GM18951 (cell line): ENCODE data around the gene ANKRD18B.
"Not testable (repeated sequence)": the region's sequence is repeated elsewhere in the genome, so short reads cannot be mapped to it uniquely, and the experiment has no call there.

Source experiments
- POLR2A ChIP-seq: IDR thresholded peaks from 4 replicates; pipeline ENCODE4 v1.6.1; 2011; ENCODE audit warnings: mild to moderate bottlenecking; ENCODE audit not compliant: insufficient read length, insufficient read depth; ENCODE audit errors: extremely low read depth
- in situ Hi-C: fragments of 300-500 bp; cut with MboI; formaldehyde crosslinking; loops from one replicate; pipeline ENCODE4 v1.12.0; 2022; ENCODE audit warnings: low sequenced_read_pairs, mixed read lengths, inconsistent platforms; ENCODE audit not compliant: unreplicated experiment

The ANKRD18B gene

GRCh38 chr9:33523397-33524305 lies at the start of gene ANKRD18B:
Gene ANKRD18B, plus strand, starts transcription at chr9:33524251. Its CDS starts 239 bp downstream, at chr9:33524490.
- in situ Hi-C loops, result not testable (repeated sequence)

DNA sequence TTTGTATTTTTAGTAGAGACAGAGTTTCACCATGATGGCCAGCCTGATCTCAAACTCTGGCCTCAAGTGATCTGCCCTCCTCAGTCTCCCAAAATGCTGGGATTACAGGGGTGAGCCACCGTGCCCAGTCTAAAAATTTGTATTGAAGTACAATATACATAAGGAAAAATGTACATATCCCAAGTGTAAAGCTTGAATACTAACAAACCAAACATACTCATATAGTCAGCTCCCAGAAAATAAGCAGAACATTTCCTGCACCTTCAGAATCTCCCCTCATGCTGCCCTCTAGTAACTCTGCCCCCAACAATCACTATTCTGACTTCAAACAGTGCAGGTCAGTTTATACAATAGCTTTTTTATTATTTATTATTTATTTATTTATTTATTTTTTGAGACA lies 48.7 kb upstream of the ANKRD18B start:
- in situ Hi-C loops, result no loop called here
- TF ChIP-seq POLR2A, result no peak

DNA sequence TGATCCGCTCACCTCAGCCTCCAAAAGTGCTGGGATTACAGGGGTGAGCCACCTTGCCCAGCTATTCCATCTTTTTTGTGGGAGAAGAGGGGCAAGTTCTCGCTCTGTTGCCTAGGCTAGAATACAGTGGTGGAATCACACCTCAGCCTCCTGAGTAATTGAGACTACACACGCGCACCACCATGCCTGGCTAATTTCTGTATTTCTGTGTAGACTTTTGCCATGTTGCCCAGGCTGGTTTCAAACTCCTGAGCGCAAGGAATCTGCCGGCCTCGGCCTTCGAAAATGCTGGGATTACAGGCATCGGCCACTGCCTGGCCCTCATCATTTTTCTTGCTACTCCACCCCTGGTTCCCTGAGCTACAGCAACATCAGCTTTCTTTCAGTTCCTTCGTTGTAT lies 47.5 kb upstream of the ANKRD18B start:
- in situ Hi-C loops, result no loop called here
- no peak for TF ChIP-seq POLR2A

- TF ChIP-seq POLR2A, result no peak
- in situ Hi-C loops, result no loop called here
Observed at GRCh38 chr9:33480106-33480505, 43.9 kb upstream of the ANKRD18B start.

DNA sequence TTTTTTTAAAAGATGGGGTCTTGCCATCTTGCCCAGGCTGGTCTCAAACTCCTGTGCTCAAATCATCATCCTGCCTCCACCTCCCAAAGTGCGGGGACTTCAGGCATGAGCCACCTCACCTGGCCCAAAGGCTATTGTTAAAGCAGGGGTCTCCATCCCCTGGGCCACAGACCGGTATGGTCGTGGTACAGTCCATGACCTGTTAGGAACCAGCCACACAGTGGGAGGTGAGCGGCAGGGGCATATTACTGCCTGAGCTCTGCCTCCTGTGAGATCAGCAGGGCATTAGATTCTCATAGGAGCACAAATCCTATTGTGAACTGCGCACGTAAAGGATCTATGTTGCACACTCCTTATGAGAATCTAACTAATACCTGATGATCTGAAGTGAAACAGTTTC lies 43.1 kb upstream of the ANKRD18B start:
- TF ChIP-seq POLR2A, result no peak

GRCh38 chr9:33485312-33485711 lies 38.7 kb upstream of the ANKRD18B start:
- in situ Hi-C loops, result not testable (repeated sequence)

More for the DNA sequence above, 43.1 kb upstream of the ANKRD18B start:
- in situ Hi-C loops, result no loop called here

DNA sequence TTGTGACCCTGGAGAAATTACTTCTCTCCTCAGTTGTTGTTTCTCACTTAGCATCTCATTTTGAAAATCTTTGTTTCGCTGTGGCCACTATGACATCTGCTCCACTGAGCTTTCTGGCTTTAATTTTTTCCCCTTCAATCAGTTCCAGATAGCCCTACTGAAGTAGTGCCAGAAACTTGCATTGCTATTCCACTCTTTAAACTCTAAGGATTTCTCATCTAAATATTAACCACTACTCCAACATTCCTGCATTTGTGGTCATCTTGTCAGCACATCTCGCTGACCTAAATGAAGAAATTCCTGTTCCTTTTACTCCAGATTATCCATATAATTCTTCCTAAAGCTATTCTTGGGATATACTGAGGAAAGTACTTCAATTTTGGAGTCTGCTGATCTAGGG lies 35.0 kb upstream of the ANKRD18B start:
- no peak for TF ChIP-seq POLR2A
- in situ Hi-C loops, result no loop called here

DNA sequence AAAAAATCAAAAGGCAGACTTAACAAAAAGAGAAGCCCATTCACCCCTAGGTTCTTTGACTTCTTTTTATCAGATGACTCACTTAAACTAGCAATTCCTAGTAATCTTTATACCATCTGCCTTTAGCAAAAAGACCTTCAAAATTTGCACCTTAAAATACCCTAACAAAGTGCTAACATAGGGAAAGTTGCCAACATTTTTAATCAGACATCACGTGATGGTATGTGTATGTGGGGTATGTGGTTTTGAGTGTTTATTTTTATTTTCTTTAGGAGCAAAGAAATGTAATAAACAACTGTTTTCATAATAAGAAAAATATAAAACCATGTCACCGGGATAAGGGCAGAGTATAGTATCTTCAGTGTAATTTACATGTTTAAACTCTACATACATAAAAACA lies 30.2 kb upstream of the ANKRD18B start:
- in situ Hi-C loops, result not testable (repeated sequence)

- no peak for TF ChIP-seq POLR2A
- in situ Hi-C loops, result no loop called here
Observed at GRCh38 chr9:33498387-33498786, 25.7 kb upstream of the ANKRD18B start.

DNA sequence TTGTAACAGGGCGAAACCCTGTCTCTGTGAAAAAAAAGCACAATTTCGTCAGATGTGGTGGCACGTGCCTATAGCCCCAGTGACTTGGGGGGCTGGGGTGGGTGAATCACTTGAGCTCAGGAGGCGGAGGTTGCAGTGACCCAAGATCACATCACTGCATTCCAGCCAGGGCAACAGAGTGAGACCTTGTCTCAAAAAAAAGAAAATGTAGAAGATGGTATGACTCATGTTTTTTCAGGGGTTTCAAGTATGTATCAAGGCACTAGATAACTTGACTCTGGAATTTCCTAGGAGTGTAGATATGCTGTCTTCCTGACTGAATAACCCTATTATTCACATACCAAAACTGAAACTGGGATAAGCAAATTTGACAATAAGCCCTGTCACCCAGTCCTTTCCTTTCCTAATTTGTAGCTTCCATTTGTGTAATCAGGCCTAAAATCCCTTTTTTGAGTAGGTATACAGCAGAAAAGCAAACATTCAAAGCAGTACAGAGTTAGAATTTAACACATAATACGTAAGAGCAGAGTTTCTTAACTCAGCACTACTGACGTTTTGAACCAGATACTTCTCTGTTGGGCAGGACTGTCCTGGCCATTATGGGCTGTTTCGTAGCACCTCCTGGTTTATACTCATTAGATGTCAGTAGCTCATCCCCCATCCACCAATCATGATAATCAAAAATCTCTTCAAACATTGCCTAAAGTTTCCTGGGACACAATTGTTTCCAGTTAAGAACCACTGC lies 17.3 kb upstream of the ANKRD18B start:
- TF ChIP-seq POLR2A, result no peak
- in situ Hi-C loops, result no loop called here

- in situ Hi-C loops, result no loop called here
Observed at GRCh38 chr9:33510262-33511183, 13.5 kb upstream of the ANKRD18B start.

DNA sequence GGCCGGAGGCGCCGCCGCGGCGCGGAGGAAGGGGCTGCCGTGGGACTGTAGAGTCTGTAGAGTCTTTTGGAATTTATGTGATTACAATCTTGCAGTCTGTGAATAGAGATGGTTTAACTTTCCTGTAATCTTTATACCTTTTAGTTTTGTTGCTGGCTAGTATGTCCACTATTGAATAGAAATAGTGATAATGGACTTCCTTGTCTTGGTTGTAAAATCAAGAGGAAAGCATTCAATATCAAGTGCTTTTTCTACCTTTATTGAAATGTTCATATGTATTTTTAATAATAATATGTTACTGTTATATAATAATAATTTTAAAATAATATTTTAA lies 12.9 kb upstream of the ANKRD18B start:
- in situ Hi-C loops, result not testable (repeated sequence)

More at GRCh38 chr9:33510262-33511183, 13.5 kb upstream of the ANKRD18B start:
- TF ChIP-seq POLR2A, result no peak

DNA sequence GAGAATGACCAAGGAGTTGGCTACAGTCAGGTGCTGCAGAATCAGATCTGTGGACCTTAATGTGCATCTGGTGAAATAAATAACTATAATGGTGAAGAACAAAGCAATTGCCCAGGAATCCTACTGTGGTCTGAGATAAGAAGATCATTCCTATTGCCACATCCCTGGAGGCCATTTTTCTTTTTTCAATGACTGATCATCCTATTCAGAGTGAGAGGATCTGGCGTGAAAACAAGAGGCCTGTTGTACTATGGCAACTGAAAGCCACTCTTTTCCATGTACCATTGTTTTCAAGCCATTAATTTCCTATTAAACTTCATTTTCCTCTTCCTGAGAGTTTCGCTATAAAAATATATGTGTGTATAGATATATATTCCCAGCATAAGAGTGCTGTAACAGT lies 11.5 kb upstream of the ANKRD18B start:
- in situ Hi-C loops, result not testable (repeated sequence)

- in situ Hi-C loops, result not testable (repeated sequence)
Observed at GRCh38 chr9:33515342-33515995, 8.6 kb upstream of the ANKRD18B start.

- in situ Hi-C loops, result not testable (repeated sequence)
Observed at GRCh38 chr9:33516397-33516796, 7.7 kb upstream of the ANKRD18B start.
